H9 (cell line): ENCODE measurements around the gene UBALD1. TPM values are rescaled to one million over a fixed set of nuclear protein-coding genes. Genes with fewer than 3 reads are reported as not detected.

Source experiments
- DNase-seq: peaks from one replicate; pipeline ENCODE4 v3.0.0-alpha.2; 2017
- H2AFZ ChIP-seq: one replicate; pipeline ENCODE4 v1.6.1; 2013; ENCODE audit warnings: mild to moderate bottlenecking, low read length, control low read depth, moderate library complexity
- H2AK5ac ChIP-seq: 2 replicates; pipeline ENCODE4 v1.6.1; 2013; ENCODE audit warnings: low read length, control low read depth, mixed read lengths; ENCODE audit not compliant: insufficient read length
- H2BK120ac ChIP-seq: one replicate; pipeline ENCODE4 v1.6.1; 2013; ENCODE audit warnings: low read depth, mild to moderate bottlenecking, low read length, control low read depth, inconsistent platforms; ENCODE audit not compliant: poor library complexity, severe bottlenecking
- H2BK12ac ChIP-seq: 2 replicates; pipeline ENCODE4 v1.6.1; 2013; ENCODE audit warnings: low read length, control low read depth, mixed read lengths, low read depth; ENCODE audit not compliant: insufficient read length
- H2BK15ac ChIP-seq: 2 replicates; pipeline ENCODE4 v1.6.1; 2013; ENCODE audit warnings: low read depth, low read length, control low read depth
- H2BK20ac ChIP-seq: one replicate; pipeline ENCODE4 v1.6.1; 2013; ENCODE audit warnings: low read depth, mild to moderate bottlenecking, low read length, control low read depth, inconsistent platforms; ENCODE audit not compliant: poor library complexity, severe bottlenecking
- H2BK5ac ChIP-seq: 2 replicates; pipeline ENCODE4 v1.6.1; 2013; ENCODE audit warnings: low read length, control low read depth, mixed read lengths; ENCODE audit not compliant: insufficient read length
- H3K14ac ChIP-seq: 2 replicates; pipeline ENCODE4 v1.6.1; 2013; ENCODE audit warnings: low read length, control low read depth; ENCODE audit not compliant: insufficient read depth
- H3K18ac ChIP-seq: 2 replicates; pipeline ENCODE4 v1.6.1; 2013; ENCODE audit warnings: low read depth, mild to moderate bottlenecking, mixed read lengths, low read length, control low read depth; ENCODE audit not compliant: insufficient read length
- H3K23ac ChIP-seq: 2 replicates; pipeline ENCODE4 v1.6.1; 2013; ENCODE audit warnings: low read length, control low read depth, mixed read lengths, low read depth; ENCODE audit not compliant: insufficient read length
- H3K23me2 ChIP-seq: 2 replicates; pipeline ENCODE4 v1.6.1; 2013; ENCODE audit warnings: low read depth, mild to moderate bottlenecking, mixed read lengths, low read length, control low read depth; ENCODE audit not compliant: insufficient read length, poor library complexity, severe bottlenecking
- H3K27ac ChIP-seq: 2 replicates; pipeline ENCODE4 v1.5.1; 2013; ENCODE audit warnings: low read length, control low read depth, mixed read lengths, low read depth; ENCODE audit not compliant: insufficient read length
- H3K27me3 ChIP-seq: 2 replicates; pipeline ENCODE4 v1.6.1; 2013; ENCODE audit warnings: low read length, control low read depth, inconsistent platforms; ENCODE audit not compliant: insufficient read depth
- H3K4ac ChIP-seq: 2 replicates; pipeline ENCODE4 v1.6.1; 2013; ENCODE audit warnings: low read depth, mild to moderate bottlenecking, control low read depth, inconsistent platforms, low read length, moderate library complexity
- H3K4me1 ChIP-seq: 2 replicates; pipeline ENCODE4 v1.6.1; 2013; ENCODE audit warnings: low read length, control low read depth, inconsistent platforms; ENCODE audit not compliant: insufficient read depth
- H3K4me2 ChIP-seq: 2 replicates; pipeline ENCODE4 v1.6.1; 2013; ENCODE audit warnings: low read length, control low read depth, mixed read lengths; ENCODE audit not compliant: insufficient read length, insufficient read depth
- H3K56ac ChIP-seq: 2 replicates; pipeline ENCODE4 v1.6.1; 2013; ENCODE audit warnings: low read depth, mild to moderate bottlenecking, mixed read lengths, low read length, control low read depth; ENCODE audit not compliant: insufficient read length
- H3K79me1 ChIP-seq: 2 replicates; pipeline ENCODE4 v1.6.1; 2013; ENCODE audit warnings: low read depth, mild to moderate bottlenecking, moderate library complexity, low read length, control low read depth, inconsistent platforms; ENCODE audit not compliant: insufficient read depth, poor library complexity, severe bottlenecking
- H3K79me2 ChIP-seq: 2 replicates; pipeline ENCODE4 v1.6.1; 2013; ENCODE audit warnings: low read length, control low read depth, inconsistent platforms; ENCODE audit not compliant: insufficient read depth
- H3K9ac ChIP-seq: 2 replicates; pipeline ENCODE4 v1.6.1; 2013; ENCODE audit warnings: low read length, control low read depth, mixed read lengths; ENCODE audit not compliant: insufficient read length; ENCODE audit errors: extremely low read depth
- H3K9me3 ChIP-seq: one replicate; pipeline ENCODE4 v1.6.1; 2013; ENCODE audit warnings: low read depth, low read length, inconsistent platforms; ENCODE audit not compliant: control insufficient read depth
- H3T11ph ChIP-seq: one replicate; pipeline ENCODE4 v1.6.1; 2013; ENCODE audit warnings: mild to moderate bottlenecking, low read length, control low read depth, inconsistent platforms
- H4K20me1 ChIP-seq: one replicate; pipeline ENCODE4 v1.6.1; 2013; ENCODE audit not compliant: control insufficient read depth, insufficient read length, insufficient read depth
- H4K5ac ChIP-seq: 2 replicates; pipeline ENCODE4 v1.6.1; 2013; ENCODE audit warnings: low read depth, mild to moderate bottlenecking, mixed read lengths, low read length, control low read depth; ENCODE audit not compliant: insufficient read length
- H4K8ac ChIP-seq: replicated peaks from 2 replicates; pipeline ENCODE4 v1.6.1; 2013; ENCODE audit warnings: low read length, control low read depth, mixed read lengths, low read depth; ENCODE audit not compliant: insufficient read length
- H4K91ac ChIP-seq: 2 replicates; pipeline ENCODE4 v1.6.1; 2013; ENCODE audit warnings: low read depth, mild to moderate bottlenecking, moderate library complexity, mixed read lengths, low read length, control low read depth; ENCODE audit not compliant: insufficient read length
- H3K27ac Mint-ChIP-seq, 3 experiments: 2 replicates in 2 of 3; 3 replicates in 1 of 3; pipeline ENCODE4 v1.8.0; 2020 to 2021; ENCODE audit warnings: mixed read lengths in 3 of 3, mild to moderate bottlenecking in 1 of 3, moderate library complexity in 1 of 3
- H3K27me3 Mint-ChIP-seq: 2 replicates; pipeline ENCODE4 v1.8.0; 2021; ENCODE audit warnings: low read depth, mild to moderate bottlenecking, moderate library complexity, mixed read lengths
- H3K36me3 Mint-ChIP-seq, 3 experiments: 2 replicates in 2 of 3; 3 replicates in 1 of 3; pipeline ENCODE4 v1.8.0; 2020 to 2021; ENCODE audit warnings: low read depth in 3 of 3, mixed read lengths in 3 of 3; ENCODE audit not compliant: insufficient read depth in 1 of 3
- H3K4me1 Mint-ChIP-seq, 2 experiments: 2 replicates each; pipeline ENCODE4 v1.8.0; 2020; ENCODE audit warnings: mixed read lengths in 2 of 2
- H3K4me3 Mint-ChIP-seq, 2 experiments: 2 replicates in 1 of 2; 3 replicates in 1 of 2; pipeline ENCODE4 v1.8.0; 2020 to 2021; ENCODE audit warnings: mild to moderate bottlenecking in 2 of 2, mixed read lengths in 2 of 2, moderate library complexity in 1 of 2
- H3K9me3 Mint-ChIP-seq, 2 experiments: 2 replicates in 1 of 2; 3 replicates in 1 of 2; pipeline ENCODE4 v1.8.0; 2020; ENCODE audit warnings: mild to moderate bottlenecking in 2 of 2, mixed read lengths in 2 of 2, moderate library complexity in 1 of 2
- CTCF ChIP-seq: fragments of 200-600 bp; sonication (generic); conservative IDR thresholded peaks from 3 replicates; pipeline ENCODE4 v1.8.0; 2021; ENCODE audit warnings: antibody characterized with exemption, mild to moderate bottlenecking
- WGBS: extraction: QIAGEN DNeasy Blood & Tissue Kit; methylation state at CpG from one replicate; pipeline ENCODE4 v1.1.7; 2013; ENCODE audit warnings: missing lambda C conversion rate, low lambda C conversion rate, mixed read lengths; ENCODE audit not compliant: insufficient read length; ENCODE audit errors: extremely low coverage; 5-methylcytosine and 5-hydroxymethylcytosine counted together
- total RNA-seq: library from RNA; stranded (reverse); gene quantifications from 2 replicates; pipeline ENCODE4 v1.2.1, GENCODE V29; 2021

UBALD1 gene
- total RNA-seq, 1 experiment from 2014 or later, result 80.9 TPM

- Mint-ChIP-seq H3K27ac (no peak overlapping the region; a peak in 1 of 7 replicates), H3K9me3 (no peaks in the 10 kb centered on the region; a peak in 1 of 5 replicates), H3K36me3 (peaks cover 16 to 65% (median 45%) of the 10 kb centered on the region in 3 experiments; a peak in 6 of 7 replicates), H3K4me3 (no peak overlapping the region), H3K4me1 (no peaks in the 10 kb centered on the region), H3K27me3 (no peaks in the 10 kb centered on the region)
- Histone ChIP-seq H2BK20ac (no peak overlapping the region), H3K14ac (no peak overlapping the region), H4K20me1 (no peaks in the 10 kb centered on the region), H3K23ac (no peak overlapping the region), H4K91ac (no peak overlapping the region), H4K5ac (no peak overlapping the region), H2BK5ac (no peak overlapping the region), H3K9ac (no peak overlapping the region), H3K18ac (no peak overlapping the region), H3T11ph (no peak overlapping the region), H2BK120ac (no peak overlapping the region), H3K27me3 (no peaks in the 10 kb centered on the region), H3K27ac (no peak overlapping the region), H3K56ac (no peak overlapping the region), H2BK12ac (no peak overlapping the region), H2BK15ac (no peak overlapping the region), H3K4me1 (no peaks in the 10 kb centered on the region), H2AFZ (no peak overlapping the region), H2AK5ac (no peak overlapping the region), H3K79me2 (no peaks in the 10 kb centered on the region), H3K4ac (no peak overlapping the region), H3K79me1 (no peaks in the 10 kb centered on the region), H3K4me2 (no peak overlapping the region), H3K23me2 (no peaks in the 10 kb centered on the region), H3K9me3 (no peaks in the 10 kb centered on the region), H4K8ac (no peak overlapping the region)
- no CpG with 5 or more reads among the region's 16 CpGs for WGBS
- no peak for TF ChIP-seq CTCF
- DNase-seq, result no peak
Measured at GRCh38 chr16:4654011-4654963, 39.6 kb upstream of the UBALD1 start.
